Thymus (tissue), 11 donors: ENCODE results near the gene EML1. TPM values are rescaled to one million over a fixed set of nuclear protein-coding genes. Genes with fewer than 3 reads are reported as not detected.

ENCODE experiments used
- DNase-seq, 9 donors: peaks; one replicate each; pipeline ENCODE4 v3.0.0-alpha.2; 2013; ENCODE audit warnings: low spot score in 9 of 9, low read depth in 6 of 9, missing footprints in 1 of 9
- H3K27ac ChIP-seq, 2 donors: one replicate each; pipeline ENCODE4 v1.5.1; 2013; ENCODE audit warnings: control low read depth in 1 of 2, low read depth in 1 of 2, low read length in 1 of 2, mild to moderate bottlenecking in 1 of 2, moderate library complexity in 1 of 2
- H3K27me3 ChIP-seq, 2 donors: one replicate each; pipeline ENCODE4 v1.5.1; 2013; ENCODE audit warnings: low read length in 1 of 2; ENCODE audit not compliant: control insufficient read depth in 2 of 2, insufficient read depth in 1 of 2
- H3K36me3 ChIP-seq, 2 donors: one replicate each; pipeline ENCODE4 v1.5.1; 2013; ENCODE audit warnings: low read length in 1 of 2, mild to moderate bottlenecking in 1 of 2, moderate library complexity in 1 of 2; ENCODE audit not compliant: control insufficient read depth in 2 of 2, insufficient read depth in 2 of 2
- H3K4me1 ChIP-seq, 2 donors: one replicate each; pipeline ENCODE4 v1.5.1; 2013; ENCODE audit warnings: low read length in 2 of 2; ENCODE audit not compliant: control insufficient read depth in 2 of 2, insufficient read depth in 2 of 2
- H3K4me3 ChIP-seq, 2 donors: one replicate each; pipeline ENCODE4 v1.5.1; 2013; ENCODE audit warnings: low read length in 2 of 2, control low read depth in 1 of 2, mild to moderate bottlenecking in 1 of 2
- H3K9me3 ChIP-seq, 2 donors: one replicate each; pipeline ENCODE4 v1.5.1; 2013; ENCODE audit warnings: low read length in 1 of 2, mild to moderate bottlenecking in 1 of 2; ENCODE audit not compliant: control insufficient read depth in 2 of 2, insufficient read depth in 1 of 2
- WGBS: extraction: QIAGEN DNeasy Blood & Tissue Kit; methylation state at CpG from one replicate; pipeline ENCODE4 v1.1.7; 2013; 5-methylcytosine and 5-hydroxymethylcytosine counted together
- polyA plus RNA-seq: library from polyadenylated mRNA; stranded (reverse); fragments of 200-250 nt; gene quantifications from one replicate; pipeline ENCODE4 v1.2.3, GENCODE V29; 2013
- total RNA-seq: library from RNA; stranded (reverse); fragments of 120-200 nt; gene quantifications from one replicate; pipeline ENCODE4 v1.2.4, GENCODE V29; 2013
- donor health status: healthy.

Gene EML1
- total and polyA plus RNA-seq, 2 donors, result 1.7 to 2.7 TPM

DNA sequence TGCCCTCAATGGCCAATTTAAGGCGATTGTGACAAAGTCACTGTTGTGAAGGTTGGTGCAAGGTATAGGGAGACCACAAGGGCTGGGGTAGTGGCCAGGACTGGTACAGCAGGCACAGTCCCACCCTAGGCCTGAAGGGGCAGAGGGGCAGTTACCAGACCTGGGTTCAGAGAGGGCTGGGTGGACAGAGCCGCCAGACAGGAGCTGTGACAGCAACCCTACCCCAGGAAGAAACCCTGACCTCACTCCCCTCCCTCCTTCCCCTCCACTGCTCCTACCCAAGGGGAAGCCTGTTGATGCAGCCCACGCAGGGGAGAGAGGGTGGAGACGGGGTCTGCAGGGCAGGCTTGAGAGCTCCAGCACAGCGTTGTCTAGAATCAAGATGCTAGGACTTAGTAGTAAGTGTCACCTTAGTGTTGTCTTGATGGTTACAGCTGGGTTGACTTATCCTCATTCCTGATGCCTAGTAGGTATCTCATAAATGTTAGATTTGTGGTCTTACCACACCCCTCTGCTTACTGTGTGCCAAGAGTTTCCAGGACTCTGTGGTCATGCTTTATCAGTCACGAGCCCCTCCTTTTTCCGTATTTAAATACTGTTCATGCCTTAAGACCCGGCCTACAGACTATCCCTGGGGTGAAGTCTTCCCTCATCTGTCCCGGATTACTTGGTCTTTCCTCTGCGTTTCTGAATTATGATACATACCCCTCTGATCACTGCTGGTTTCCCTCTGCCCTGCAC is 14.4 kb downstream of the EML1 start:
- WGBS, result 90% methylated on average over 10 of the region's 10 CpGs
- no peaks in the 10 kb centered on the region for H3K4me1 ChIP-seq

DNA sequence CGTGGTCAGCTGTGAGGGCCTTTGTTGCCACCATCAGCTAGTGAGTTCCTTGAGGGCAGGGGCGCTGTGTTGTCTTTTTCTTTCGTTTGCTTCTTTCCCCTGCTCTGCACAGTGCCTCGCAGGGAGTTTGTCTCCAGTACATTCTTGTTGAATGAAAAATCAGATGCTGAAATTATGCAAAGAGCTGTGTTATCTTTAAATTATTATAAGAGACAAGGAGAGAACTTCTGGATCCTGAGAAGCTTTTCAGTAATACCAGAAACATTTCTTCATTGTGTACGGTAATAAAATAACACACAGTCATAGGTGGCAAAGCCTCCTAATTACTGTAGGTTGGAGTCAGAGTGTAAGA is 14.9 kb downstream of the EML1 start:
- 92% methylated on average over 5 of the region's 5 CpGs for WGBS
- no peaks in the 10 kb centered on the region for H3K9me3 ChIP-seq

More for the DNA sequence above, 14.4 kb downstream of the EML1 start:
- H3K27ac ChIP-seq, result no peak overlapping the region
- no peaks in the 10 kb centered on the region for H3K9me3 ChIP-seq
- H3K36me3 ChIP-seq, result no peaks in the 10 kb centered on the region
- H3K27me3 ChIP-seq, result peaks cover 0 to 21% of the 10 kb centered on the region in 2 donors
- no peak for DNase-seq
- H3K4me3 ChIP-seq, result no peak overlapping the region

GRCh38 chr14:99808515-99808914 is 15.3 kb downstream of the EML1 start:
- H3K4me1 ChIP-seq, result no peaks in the 10 kb centered on the region

More for the DNA sequence above, 14.9 kb downstream of the EML1 start:
- H3K4me1 ChIP-seq, result no peaks in the 10 kb centered on the region
- no peak overlapping the region for H3K4me3 ChIP-seq
- H3K36me3 ChIP-seq, result no peaks in the 10 kb centered on the region
- peaks cover 0 to 19% of the 10 kb centered on the region in 2 donors for H3K27me3 ChIP-seq
- no peak for DNase-seq
- H3K27ac ChIP-seq, result no peak overlapping the region

GRCh38 chr14:99809360-99809759 is 16.1 kb downstream of the EML1 start:
- H3K4me1 ChIP-seq, result no peaks in the 10 kb centered on the region
- DNase-seq, result no peak
- H3K4me3 ChIP-seq, result no peak overlapping the region
- H3K27ac ChIP-seq, result no peak overlapping the region
- H3K9me3 ChIP-seq, result no peaks in the 10 kb centered on the region
- 94% methylated on average over 9 of the region's 9 CpGs for WGBS
- no peaks in the 10 kb centered on the region for H3K36me3 ChIP-seq
- peaks cover 0 to 22% of the 10 kb centered on the region in 2 donors for H3K27me3 ChIP-seq

More at GRCh38 chr14:99808515-99808914, 15.3 kb downstream of the EML1 start:
- Histone ChIP-seq H3K36me3 (no peaks in the 10 kb centered on the region), H3K4me3 (no peak overlapping the region), H3K27ac (no peak overlapping the region), H3K27me3 (peaks cover 0 to 19% of the 10 kb centered on the region in 2 donors), H3K9me3 (no peaks in the 10 kb centered on the region)
- WGBS, result 93% methylated on average over 3 of the region's 3 CpGs
- DNase-seq, result no peak

DNA sequence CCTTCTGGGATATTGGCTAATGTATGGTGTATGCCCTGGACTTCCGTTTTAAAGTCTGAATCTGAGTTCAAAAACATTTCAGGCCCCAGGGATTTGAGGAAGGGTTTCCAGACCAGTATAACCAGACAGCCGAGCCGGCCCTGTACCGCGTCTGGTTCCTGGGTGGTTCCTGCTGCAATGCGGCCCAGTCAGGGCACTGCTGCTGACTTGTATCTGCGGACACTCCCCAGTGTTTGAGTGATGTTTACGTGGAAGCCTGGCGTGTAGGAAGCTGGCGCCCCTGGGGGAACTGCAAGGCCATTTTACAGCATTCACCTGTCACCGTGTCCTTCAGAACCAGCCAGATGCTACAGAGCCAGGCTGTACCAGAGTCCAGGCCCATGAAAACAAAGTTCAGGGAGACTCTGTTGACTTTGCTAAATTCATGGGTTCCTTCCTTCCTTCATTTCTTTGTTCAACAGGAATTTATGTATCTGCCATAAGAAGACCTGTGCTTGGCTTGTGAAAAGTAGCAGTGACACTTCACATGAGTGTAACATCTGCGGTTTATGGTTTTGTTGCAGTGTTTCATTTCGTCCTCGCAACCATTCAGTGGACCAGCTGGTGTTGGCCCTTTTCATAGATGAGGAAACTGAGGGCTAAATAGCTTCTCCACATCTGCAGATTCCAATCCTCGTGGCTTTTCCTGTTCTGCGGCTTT is 16.8 kb downstream of the EML1 start:
- Histone ChIP-seq H3K36me3 (no peaks in the 10 kb centered on the region), H3K4me1 (no peaks in the 10 kb centered on the region), H3K9me3 (no peaks in the 10 kb centered on the region), H3K27me3 (peaks cover 0 to 18% of the 10 kb centered on the region in 2 donors), H3K27ac (no peak overlapping the region), H3K4me3 (no peak overlapping the region)
- no peak for DNase-seq
- 92% methylated on average over 16 of the region's 16 CpGs for WGBS

- Histone ChIP-seq H3K27ac (no peak overlapping the region), H3K4me1 (no peaks in the 10 kb centered on the region), H3K4me3 (no peak overlapping the region), H3K9me3 (no peaks in the 10 kb centered on the region), H3K36me3 (no peaks in the 10 kb centered on the region), H3K27me3 (peaks cover 0 to 16% of the 10 kb centered on the region in 2 donors)
- DNase-seq, result no peak
- WGBS, result 93% methylated on average over 2 of the region's 2 CpGs
Observed at GRCh38 chr14:99810559-99810874, 17.3 kb downstream of the EML1 start.

- no peak for DNase-seq
- Histone ChIP-seq H3K4me1 (no peaks in the 10 kb centered on the region), H3K9me3 (no peaks in the 10 kb centered on the region), H3K27me3 (peaks cover 0 to 16% of the 10 kb centered on the region in 2 donors), H3K27ac (no peak overlapping the region), H3K4me3 (no peak overlapping the region), H3K36me3 (no peaks in the 10 kb centered on the region)
- 91% methylated on average over 9 of the region's 9 CpGs for WGBS
Observed at GRCh38 chr14:99812096-99812750, 19.0 kb downstream of the EML1 start.

GRCh38 chr14:99812892-99813291 is 19.7 kb downstream of the EML1 start:
- peaks cover 0 to 14% of the 10 kb centered on the region in 2 donors for H3K27me3 ChIP-seq
- 94% methylated on average over 6 of the region's 6 CpGs for WGBS
- H3K4me1 ChIP-seq, result no peaks in the 10 kb centered on the region
- no peaks in the 10 kb centered on the region for H3K9me3 ChIP-seq
- no peaks in the 10 kb centered on the region for H3K36me3 ChIP-seq
- H3K4me3 ChIP-seq, result no peak overlapping the region
- H3K27ac ChIP-seq, result no peak overlapping the region
- no peak for DNase-seq

GRCh38 chr14:99815696-99816095 is 22.5 kb downstream of the EML1 start:
- Histone ChIP-seq H3K4me3 (no peak overlapping the region), H3K27ac (no peak overlapping the region), H3K9me3 (no peaks in the 10 kb centered on the region), H3K36me3 (no peaks in the 10 kb centered on the region), H3K4me1 (no peaks in the 10 kb centered on the region), H3K27me3 (peaks cover 0 to 25% of the 10 kb centered on the region in 2 donors)
- WGBS, result 94% methylated on average over 6 of the region's 6 CpGs
- no peak for DNase-seq
